Activated T-cell treated with anti-CD3 and anti-CD28 coated beads for 4 hours (primary cell): ENCODE results near the gene PAPSS2.
"Not testable (repeated sequence)": the region's sequence is repeated elsewhere in the genome, so short reads cannot be mapped to it uniquely, and the experiment has no call there.

Source experiments
- DNase-seq: peaks from one replicate; pipeline ENCODE4 v3.0.0-alpha.2; 2020

Gene PAPSS2

GRCh38 chr10:87659571-87660483 lies at the start of gene PAPSS2:
Gene PAPSS2 (plus strand): TSS chr10:87659878. CDS start chr10:87659982, 104 bp downstream.
- no peak for DNase-seq

GRCh38 chr10:87611341-87611740 lies 48.3 kb upstream of the PAPSS2 start:
- not testable (repeated sequence) for DNase-seq

GRCh38 chr10:87612115-87612514 lies 47.6 kb upstream of the PAPSS2 start:
- DNase-seq: no peak

- DNase-seq: no peak
Observed at GRCh38 chr10:87613751-87614150, 45.9 kb upstream of the PAPSS2 start.

DNA sequence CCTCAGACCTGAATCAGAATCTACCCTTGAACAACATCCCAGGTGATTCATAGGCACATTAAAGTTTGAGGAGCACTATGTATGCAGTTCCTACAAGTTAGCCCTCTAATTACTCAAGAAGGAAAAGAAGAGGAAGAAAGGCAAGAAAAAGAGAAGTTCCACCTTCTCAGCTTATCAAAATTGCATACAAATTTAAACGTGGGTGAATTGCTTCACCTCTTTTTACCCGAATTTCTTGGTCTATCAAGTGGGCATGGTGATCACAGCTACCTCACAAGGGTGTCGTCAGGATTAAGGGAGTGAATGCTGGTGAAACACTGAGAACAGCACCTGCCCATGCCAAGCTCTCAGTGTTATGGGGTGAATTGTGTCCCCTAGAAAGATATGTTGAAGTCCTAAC lies 43.8 kb upstream of the PAPSS2 start:
- no peak for DNase-seq

- DNase-seq: no peak
Observed at GRCh38 chr10:87617503-87617902, 42.2 kb upstream of the PAPSS2 start.

- no peak for DNase-seq
Observed at GRCh38 chr10:87618566-87619423, 40.9 kb upstream of the PAPSS2 start.

- DNase-seq: no peak
Observed at GRCh38 chr10:87619705-87620104, 40.0 kb upstream of the PAPSS2 start.

DNA sequence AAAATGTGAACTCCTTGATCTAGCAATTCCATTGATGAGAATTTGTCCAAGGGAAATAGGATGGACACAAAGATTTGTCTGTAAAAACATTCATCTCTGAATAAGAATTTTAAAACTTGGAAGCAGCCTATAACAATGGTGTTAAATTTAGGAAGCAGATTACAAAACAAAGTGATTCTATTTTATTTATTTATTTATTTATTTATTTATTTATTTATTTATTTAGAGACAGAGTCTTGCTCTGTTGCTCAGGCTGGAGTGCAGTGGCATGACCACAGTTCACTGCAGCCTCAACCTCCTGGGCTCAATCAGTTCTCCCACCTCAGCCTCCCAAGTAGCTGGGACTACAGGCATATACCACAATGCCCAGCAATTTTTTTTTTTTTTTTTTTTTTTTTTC lies 38.2 kb upstream of the PAPSS2 start:
- not testable (repeated sequence) for DNase-seq

GRCh38 chr10:87622314-87623004 lies 37.2 kb upstream of the PAPSS2 start:
- no peak for DNase-seq

- no peak for DNase-seq
Observed at GRCh38 chr10:87623191-87623590, 36.5 kb upstream of the PAPSS2 start.

DNA sequence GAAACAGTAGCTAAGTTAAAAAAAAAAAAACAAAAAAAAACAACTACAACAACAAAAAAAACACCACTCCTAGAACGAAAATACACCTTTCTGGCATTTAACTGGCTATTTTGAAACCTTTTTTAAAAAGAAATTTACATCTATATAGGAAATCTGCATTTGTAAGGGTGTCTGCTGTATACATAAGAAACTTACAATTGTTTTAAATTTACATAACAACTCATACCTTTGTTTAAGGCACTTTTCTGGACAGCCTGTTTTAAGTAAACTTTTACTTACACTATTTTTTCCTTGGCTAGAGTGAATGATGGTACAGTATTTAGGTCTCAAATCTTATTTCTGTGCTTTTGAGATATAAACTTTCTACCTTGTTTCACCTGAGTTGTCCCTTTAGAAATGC lies 34.0 kb upstream of the PAPSS2 start:
- DNase-seq: no peak

- DNase-seq: no peak
Observed at GRCh38 chr10:87626422-87626892, 33.2 kb upstream of the PAPSS2 start.

GRCh38 chr10:87630171-87630570 lies 29.5 kb upstream of the PAPSS2 start:
- no peak for DNase-seq

- no peak for DNase-seq
Observed at GRCh38 chr10:87632454-87632853, 27.2 kb upstream of the PAPSS2 start.

DNA sequence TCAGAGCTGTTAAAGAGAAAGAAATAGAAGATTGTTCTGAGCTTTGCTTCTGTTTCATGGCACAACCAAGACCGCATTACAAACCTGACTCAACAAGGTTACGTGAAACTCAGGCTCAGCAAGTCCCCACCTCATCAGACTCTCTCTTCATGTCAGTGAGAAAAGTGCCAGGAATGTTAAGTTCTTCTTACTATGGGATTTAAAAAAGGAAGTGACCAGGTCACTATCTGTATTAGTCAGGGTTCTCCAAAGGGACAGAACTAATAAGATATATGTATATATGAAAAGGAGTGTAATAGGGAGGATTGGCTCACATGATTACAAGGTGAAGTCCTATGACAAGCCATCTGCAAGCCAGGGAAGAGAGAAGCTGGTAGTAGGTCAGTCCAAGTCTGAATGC lies 25.4 kb upstream of the PAPSS2 start:
- no peak for DNase-seq

- DNase-seq: no peak
Observed at GRCh38 chr10:87635498-87636312, 24.0 kb upstream of the PAPSS2 start.

DNA sequence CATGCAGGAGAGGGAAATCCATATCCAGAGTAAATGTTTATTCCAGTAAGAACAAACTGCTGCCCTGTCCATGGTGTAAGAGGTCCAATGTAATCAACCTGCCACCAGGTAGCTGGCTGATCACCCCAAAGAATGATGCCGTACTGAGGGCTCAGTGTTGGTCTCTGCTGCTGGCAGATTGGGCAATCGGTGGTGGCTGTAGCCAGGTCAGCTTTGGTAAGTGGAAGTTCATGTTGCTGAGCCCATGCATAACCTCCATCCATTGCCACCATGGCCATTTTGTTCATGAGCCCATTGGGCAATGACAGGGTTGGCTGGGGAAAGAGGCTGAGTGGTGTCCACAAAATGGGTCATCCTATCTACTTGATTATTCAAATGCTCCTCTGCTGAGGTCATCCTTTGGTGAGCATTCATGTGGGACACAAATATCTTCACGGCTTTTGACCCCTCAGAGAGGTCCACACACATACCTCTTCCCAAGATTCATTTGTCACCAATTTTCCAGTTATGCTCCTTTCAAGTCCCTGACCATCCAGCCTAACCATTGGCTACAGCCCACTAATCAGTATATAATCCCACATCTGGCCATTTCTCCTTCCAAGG lies 23.3 kb upstream of the PAPSS2 start:
- no peak for DNase-seq

DNA sequence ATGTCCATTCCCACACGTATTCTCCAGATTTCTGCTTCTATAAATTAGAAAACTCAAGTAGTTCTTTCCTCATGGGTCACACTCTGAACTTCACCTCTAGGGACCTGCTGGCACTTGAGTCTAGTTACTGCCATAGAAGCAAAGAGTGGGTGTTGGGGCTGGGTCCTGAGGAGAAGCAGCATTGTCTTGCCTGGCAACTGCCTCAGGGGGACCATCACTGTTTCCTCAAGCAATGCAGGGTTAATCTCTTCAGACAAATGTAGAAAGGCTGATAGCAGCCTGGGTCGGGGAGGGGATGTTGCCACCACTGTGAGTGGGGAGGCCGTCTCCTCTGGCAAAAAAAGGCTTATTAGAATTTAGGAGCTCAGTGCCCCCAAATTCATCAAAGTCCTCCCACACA lies 20.2 kb upstream of the PAPSS2 start:
- DNase-seq: no peak

- no peak for DNase-seq
Observed at GRCh38 chr10:87640043-87640442, 19.6 kb upstream of the PAPSS2 start.

- no peak for DNase-seq
Observed at GRCh38 chr10:87642486-87642885, 17.2 kb upstream of the PAPSS2 start.

GRCh38 chr10:87642988-87643387 lies 16.7 kb upstream of the PAPSS2 start:
- DNase-seq: no peak
